ENCODE data around the gene CENPU.

- TF ChIP-seq POLR2AphosphoS5 (IDR thresholded peaks at IDR 0.05): no peak
- no peak for TF ChIP-seq CTCF (IDR thresholded peaks at IDR 0.05 in 8 of 11, conservative IDR thresholded peaks at IDR 0.05 in 3 of 11)
Measured at GRCh38 chr4:184694412-184694956, 39.4 kb downstream of the CENPU start.
